ENCODE data around the gene GALNT11.

The GALNT11 gene

GRCh38 chr7:152078025-152078424 lies 52.6 kb downstream of the GALNT11 start:
- TF ChIP-seq CTCF (IDR thresholded peaks at IDR 0.05; ENCODE audit: insufficient read depth, low read length) (no peak), GABPA (IDR thresholded peaks at IDR 0.05; ENCODE audit: low read depth) (no peak), REST (IDR thresholded peaks at IDR 0.05; ENCODE audit: insufficient replicate concordance, low read depth) (no peak), SPI1 (IDR thresholded peaks at IDR 0.05; ENCODE audit: borderline replicate concordance, low read depth) (no peak), POLR2AphosphoS5 (IDR thresholded peaks at IDR 0.05; ENCODE audit: low read depth) (no peak)
- no peak overlapping the region for H3K27ac ChIP-seq (replicated peaks)
- no peak for DNase-seq (ENCODE audit: low read depth in 1 of 2, low spot score in 1 of 2)
- H3K4me3 ChIP-seq (replicated peaks; ENCODE audit: insufficient read depth, low read length) = no peak overlapping the region
- no peaks in the 10 kb centered on the region for H3K27me3 ChIP-seq (ENCODE audit: insufficient read depth, poor library complexity, severe bottlenecking)

GRCh38 chr7:152078786-152079185 lies 53.3 kb downstream of the GALNT11 start:
- DNase-seq (ENCODE audit: low read depth in 1 of 2, low spot score in 1 of 2) = no peak
- no peak for TF ChIP-seq POLR2AphosphoS5 (IDR thresholded peaks at IDR 0.05; ENCODE audit: low read depth)
- no peak for TF ChIP-seq CTCF (IDR thresholded peaks at IDR 0.05; ENCODE audit: insufficient read depth, low read length)
- TF ChIP-seq GABPA (IDR thresholded peaks at IDR 0.05; ENCODE audit: low read depth) = no peak
- no peak for TF ChIP-seq REST (IDR thresholded peaks at IDR 0.05; ENCODE audit: insufficient replicate concordance, low read depth)
- TF ChIP-seq SPI1 (IDR thresholded peaks at IDR 0.05; ENCODE audit: borderline replicate concordance, low read depth) = no peak

GRCh38 chr7:152081088-152081487 lies 55.6 kb downstream of the GALNT11 start:
- H3K4me3 ChIP-seq (replicated peaks; ENCODE audit: insufficient read depth, low read length) = no peak overlapping the region
- no peak for DNase-seq (ENCODE audit: low read depth in 1 of 2, low spot score in 1 of 2)
- TF ChIP-seq REST (IDR thresholded peaks at IDR 0.05; ENCODE audit: insufficient replicate concordance, low read depth) (no peak), CTCF (IDR thresholded peaks at IDR 0.05; ENCODE audit: insufficient read depth, low read length) (no peak), SPI1 (IDR thresholded peaks at IDR 0.05; ENCODE audit: borderline replicate concordance, low read depth) (no peak), POLR2AphosphoS5 (IDR thresholded peaks at IDR 0.05; ENCODE audit: low read depth) (no peak), GABPA (IDR thresholded peaks at IDR 0.05; ENCODE audit: low read depth) (no peak)
- H3K27me3 ChIP-seq (ENCODE audit: insufficient read depth, poor library complexity, severe bottlenecking) = no peaks in the 10 kb centered on the region
- no peak overlapping the region for H3K27ac ChIP-seq (replicated peaks)

More at GRCh38 chr7:152078786-152079185, 53.3 kb downstream of the GALNT11 start:
- no peak overlapping the region for H3K27ac ChIP-seq (replicated peaks)
- H3K27me3 ChIP-seq (ENCODE audit: insufficient read depth, poor library complexity, severe bottlenecking) = no peaks in the 10 kb centered on the region
- H3K4me3 ChIP-seq (replicated peaks; ENCODE audit: insufficient read depth, low read length) = no peak overlapping the region
